GM19099 (cell line): ENCODE measurements around the gene PRKAR2A.

Experiments
- POLR2A ChIP-seq: IDR thresholded peaks from 3 replicates; pipeline ENCODE4 v1.6.1; 2011; ENCODE audit warnings: low read depth; ENCODE audit not compliant: insufficient read length; ENCODE audit errors: extremely low read depth

The PRKAR2A gene

DNA sequence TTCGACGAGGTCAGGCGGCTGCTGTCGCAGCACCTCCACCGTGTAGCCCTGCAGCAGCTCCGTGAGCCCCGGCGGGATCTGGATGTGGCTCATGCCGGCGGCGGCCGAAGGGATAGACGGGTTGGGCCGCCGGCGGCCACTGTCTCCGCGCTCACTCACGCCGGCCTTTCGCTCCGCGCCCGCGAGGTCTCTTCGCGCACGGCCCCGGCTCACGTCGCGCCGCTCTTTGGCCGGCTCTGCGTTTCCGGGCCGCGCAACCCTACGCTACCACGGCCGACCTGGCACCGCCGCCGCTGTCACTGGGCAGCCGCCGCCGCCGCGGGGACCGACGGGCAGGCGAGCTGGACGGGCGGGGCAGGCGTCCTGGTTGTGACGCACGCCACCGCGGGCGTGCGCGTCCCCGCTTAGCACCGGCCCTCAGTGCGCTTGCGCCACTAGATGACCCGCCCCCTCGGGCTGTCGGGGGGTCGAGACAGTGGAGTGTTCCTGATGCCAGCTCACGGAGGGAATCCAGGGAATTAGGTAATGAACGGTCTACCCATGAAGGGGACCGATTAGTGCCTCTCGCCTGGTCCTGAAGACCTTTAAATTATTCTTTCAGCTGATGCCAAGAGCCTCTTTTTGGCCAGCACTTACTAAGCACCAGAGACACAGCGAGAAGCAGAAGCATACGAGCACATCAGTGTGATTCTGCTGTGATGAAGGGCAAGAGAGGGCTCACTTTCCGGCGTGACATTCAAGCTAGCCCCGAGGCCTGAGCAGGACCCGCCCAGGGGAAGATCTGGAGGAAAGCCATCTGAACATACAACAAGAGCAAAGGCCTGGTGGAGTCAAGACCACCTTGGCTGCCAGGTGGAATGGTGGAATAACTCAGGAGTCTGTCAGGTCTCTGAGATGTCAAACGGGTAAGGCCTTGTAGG is at the start of gene PRKAR2A:
Gene PRKAR2A (minus strand): TSS at position 371 of the 920 bp plus-strand sequence. CDS start 278 bp downstream, at position 93.
- TF ChIP-seq POLR2A, result peak; percentile 86

DNA sequence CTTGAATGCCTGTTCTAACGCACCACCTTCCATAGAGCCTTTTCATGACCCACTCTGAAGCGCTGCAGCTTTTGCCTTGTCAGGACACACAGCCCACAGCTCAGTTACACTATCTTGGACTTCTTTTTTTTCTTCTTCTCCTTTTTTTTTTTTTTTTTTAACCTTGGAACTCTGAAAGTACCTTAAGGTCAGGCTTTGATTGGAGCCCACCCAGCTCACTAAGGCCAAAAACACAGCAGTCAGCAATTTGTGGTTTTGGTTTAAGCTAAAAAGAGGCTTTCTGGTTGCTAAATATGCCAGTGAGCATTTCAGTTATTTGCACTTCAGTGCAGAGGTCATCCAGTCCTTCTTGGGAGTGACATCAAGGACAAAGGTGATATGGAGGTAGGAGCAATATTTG is 49.3 kb upstream of the PRKAR2A start:
- TF ChIP-seq POLR2A, result no peak

GRCh38 chr3:48894516-48894915 is 46.8 kb upstream of the PRKAR2A start:
- TF ChIP-seq POLR2A, result no peak

DNA sequence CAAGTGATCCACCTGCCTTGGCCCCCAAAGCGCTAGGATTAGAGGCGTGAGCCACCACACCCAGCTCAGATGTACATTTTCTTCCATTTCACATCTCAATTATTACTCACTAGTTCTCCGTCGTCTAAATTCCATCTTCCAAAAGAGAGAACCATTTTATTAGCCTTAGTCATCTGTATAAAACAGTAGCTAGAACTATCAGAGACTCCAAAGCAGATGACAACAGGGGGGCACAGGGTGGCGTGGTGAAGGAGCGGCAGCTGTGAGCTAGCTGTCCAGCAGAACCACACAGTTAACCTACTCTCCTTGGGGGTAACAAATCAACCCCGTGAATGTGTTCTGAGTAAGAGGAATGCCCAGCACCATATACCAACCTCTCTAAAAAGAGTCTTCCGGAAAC is 43.9 kb upstream of the PRKAR2A start:
- TF ChIP-seq POLR2A, result no peak

DNA sequence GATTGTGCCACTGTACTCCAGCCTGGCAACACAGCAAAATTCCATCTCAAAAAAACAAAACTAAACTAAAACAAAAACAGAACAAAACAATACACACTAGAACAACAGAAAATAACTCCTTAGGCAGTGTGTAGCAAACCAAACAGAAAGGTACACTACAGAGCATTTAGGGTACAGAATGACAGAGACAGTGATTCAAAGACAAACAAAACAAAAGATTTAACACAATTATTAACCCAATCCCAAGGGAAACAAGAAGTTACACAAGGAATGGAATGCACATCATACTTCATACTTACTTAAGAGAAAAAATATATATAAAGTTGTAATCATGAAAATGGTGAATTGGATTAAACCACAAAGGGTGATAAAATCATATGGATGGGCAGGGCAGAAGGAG is 38.1 kb upstream of the PRKAR2A start:
- TF ChIP-seq POLR2A, result no peak

- no peak for TF ChIP-seq POLR2A
Measured at GRCh38 chr3:48881652-48882114, 34.0 kb upstream of the PRKAR2A start.

DNA sequence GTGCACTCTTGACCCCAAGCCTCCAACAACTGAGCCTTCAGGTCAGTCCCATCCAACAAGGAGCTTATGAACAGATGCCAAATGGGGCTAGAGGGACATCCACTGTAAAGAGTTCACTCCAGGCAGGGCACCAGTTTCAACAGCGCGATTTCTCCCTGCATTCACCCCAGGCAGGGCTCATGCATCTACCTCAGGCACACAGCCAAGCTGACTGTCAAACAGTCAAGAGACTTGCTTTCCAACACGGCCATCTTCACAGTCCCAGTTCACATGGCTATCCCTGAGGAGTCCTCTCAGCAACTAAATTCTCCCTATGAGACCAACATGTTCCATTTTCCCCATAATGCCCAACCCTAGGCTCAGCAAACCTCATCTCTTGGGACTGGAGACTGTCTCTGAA is 33.3 kb upstream of the PRKAR2A start:
- TF ChIP-seq POLR2A, result no peak

DNA sequence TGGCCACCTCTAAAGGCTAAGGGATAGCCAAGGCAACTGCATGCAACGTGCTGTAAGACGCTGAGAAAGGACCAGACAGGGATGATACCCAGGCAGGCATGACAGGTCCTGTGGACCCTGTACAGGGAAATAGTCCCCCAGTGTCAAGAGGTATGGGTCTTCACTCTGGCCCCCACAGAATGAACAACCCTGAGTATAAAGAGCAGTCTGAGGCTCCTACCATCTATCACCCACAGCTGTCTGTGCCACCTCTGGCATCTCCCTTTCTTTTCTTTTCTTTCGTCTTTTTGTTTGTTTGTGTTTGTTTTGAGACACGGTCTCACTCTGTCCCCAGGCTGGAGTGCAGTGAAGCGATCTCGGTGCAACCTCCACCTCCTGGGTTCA is 32.3 kb upstream of the PRKAR2A start:
- TF ChIP-seq POLR2A, result no peak

GRCh38 chr3:48879307-48879993 is 31.8 kb upstream of the PRKAR2A start:
- TF ChIP-seq POLR2A, result no peak

DNA sequence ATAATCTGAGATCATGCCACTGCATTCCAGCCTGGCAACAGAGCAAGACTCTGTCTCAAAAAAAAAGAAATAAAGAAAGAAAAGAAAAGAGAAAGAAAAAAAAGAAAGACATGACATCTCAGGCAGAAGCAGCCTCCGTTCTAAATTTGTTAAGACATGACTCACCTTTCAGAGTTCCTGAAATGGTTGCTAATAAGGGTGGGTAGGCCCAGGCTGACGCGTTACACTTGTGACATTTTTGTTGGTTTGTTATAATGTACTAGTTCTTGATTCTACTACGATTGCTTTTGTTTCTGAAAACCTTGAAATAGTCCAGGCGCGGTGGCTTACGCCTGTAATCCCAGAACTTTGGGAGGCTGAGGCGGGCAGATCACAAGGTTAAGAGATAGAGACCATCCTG is 30.0 kb upstream of the PRKAR2A start:
- TF ChIP-seq POLR2A, result no peak

DNA sequence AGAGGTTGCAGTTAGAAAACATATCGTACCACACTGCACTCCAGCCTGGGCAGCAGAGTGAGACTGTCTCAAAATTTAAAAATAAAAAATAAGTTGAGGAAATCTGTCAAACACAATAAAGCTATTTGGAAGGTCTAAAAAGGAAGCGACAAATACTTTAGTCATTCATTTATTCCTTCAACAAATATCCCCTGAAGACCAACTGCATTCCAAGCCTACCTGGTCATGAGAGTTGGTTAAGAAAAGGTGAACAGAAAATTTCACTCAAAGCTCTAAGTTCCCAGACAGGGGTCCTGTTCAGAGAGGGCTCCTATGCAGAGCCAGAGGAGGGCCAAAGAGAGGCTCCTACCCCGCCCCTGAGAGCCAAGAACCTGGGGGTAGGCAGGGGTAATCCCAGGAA is 15.4 kb upstream of the PRKAR2A start:
- no peak for TF ChIP-seq POLR2A

GRCh38 chr3:48859206-48859605 is 11.5 kb upstream of the PRKAR2A start:
- no peak for TF ChIP-seq POLR2A

DNA sequence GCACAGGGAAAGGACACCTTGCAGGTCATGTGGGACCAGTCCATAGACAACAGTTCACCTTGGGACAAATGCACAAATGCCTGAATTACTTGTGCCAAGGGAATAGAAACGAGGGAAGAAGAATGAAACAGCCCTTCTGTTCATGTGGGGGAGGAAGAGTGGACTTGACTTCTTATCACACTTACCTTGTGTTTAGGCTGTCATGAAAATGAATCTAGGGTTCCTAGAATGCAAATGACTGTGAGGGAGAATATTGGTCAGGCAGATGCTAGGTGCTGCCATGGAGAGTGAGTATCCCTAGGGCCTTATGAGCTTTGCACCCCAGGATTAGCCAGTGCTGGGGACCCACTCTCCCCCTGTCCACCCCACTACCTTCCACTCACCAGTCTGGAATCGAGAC is 11.0 kb upstream of the PRKAR2A start:
- no peak for TF ChIP-seq POLR2A

GRCh38 chr3:48857641-48858040 is 10.0 kb upstream of the PRKAR2A start:
- TF ChIP-seq POLR2A, result no peak

DNA sequence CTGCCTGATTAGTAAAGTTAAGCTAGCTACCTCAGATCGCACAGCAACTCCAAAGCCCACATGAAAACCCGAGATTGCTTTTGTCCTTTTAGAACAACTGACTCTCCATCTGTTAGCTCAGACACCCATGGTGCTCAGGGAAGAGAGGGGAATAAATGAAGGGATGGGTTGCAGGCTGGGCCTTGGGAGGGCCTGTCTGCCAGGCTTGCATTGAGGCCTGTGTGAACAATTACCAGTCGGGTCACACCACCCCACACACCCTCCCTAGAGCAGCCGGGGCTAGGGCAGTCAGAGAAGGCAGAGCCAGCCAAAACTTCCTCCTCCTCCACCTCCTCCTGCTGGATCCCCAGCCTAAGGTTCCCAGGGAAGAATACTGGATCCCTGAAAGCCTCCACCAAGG is 8.8 kb upstream of the PRKAR2A start:
- TF ChIP-seq POLR2A, result no peak
